Measurements from ENCODE around the gene ZNF146. TPM values are rescaled to one million over a fixed set of nuclear protein-coding genes. Genes with fewer than 3 reads are reported as not detected.
"Not testable (repeated sequence)": the region's sequence is repeated elsewhere in the genome, so short reads cannot be mapped to it uniquely, and the experiment has no call there.

ZNF146 gene
- 59.6 TPM for total RNA-seq (ENCODE audit: unreplicated experiment)
- long read RNA-seq, partial matches to known transcripts = 0 of 9 reads
- long read RNA-seq, other reads (novel, unspliced or antisense) = 6 of 9 reads

DNA sequence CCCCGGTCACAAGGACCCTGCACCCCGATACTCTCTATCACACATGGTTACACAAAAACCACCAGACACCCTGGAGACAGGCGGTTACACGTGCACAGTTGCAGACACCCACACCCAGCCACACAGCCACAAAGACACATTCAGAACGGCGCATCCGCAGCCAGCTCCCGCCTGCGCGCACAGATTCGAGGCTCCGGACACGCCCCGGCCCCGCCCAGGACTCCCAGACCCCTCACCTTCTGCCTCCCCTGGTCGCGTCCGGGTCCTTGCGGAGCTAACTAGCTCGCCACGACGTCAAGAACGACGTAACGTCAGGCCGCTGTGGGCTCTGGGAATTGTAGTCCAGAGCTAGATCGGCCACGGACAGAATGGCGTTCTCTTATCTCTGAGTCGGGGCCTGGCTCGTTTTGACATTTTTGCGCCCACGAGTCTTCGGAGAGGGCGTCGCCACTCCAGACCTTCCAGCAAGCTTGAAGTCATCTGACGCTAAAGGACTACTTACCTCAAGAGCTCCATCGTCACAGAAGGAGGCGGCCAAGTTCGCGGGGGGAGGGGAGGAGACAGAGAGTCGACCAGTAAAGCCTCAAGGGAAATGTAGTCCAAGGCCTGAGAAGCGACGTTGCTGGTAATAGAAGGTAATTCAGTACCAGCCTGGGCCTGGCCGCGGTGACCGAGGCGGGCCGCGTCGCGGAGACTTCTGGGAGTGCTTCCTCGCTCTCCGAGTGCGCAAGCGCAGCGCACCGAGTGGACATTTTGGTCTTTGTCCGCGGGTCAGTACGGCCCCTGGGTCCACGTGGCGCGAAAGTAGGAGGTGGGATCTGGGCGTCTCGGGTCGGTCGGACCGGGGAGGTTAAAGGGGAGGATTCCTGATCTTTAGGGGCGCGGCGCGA, at the start of gene ZNF146, which contains the start of gene ZNF565:
TSS of gene ZNF146 (plus strand) at position 721 of the 890 bp plus-strand sequence. CDS start 21,335 bp downstream, outside the sequence.
TSS of gene ZNF565 (minus strand) at position 280 of the 890 bp plus-strand sequence. CDS start 12,680 bp downstream, outside the sequence.
- Mint-ChIP-seq H3K4me3 (ENCODE audit: unreplicated experiment) (no peak within 1 kb of the TSS), H3K36me3 (ENCODE audit: unreplicated experiment) (no peaks in the 10 kb centered on the region), H3K27me3 (ENCODE audit: unreplicated experiment) (no peaks in the 10 kb centered on the region), H3K27ac (ENCODE audit: unreplicated experiment) (no peak within 1 kb of the TSS), H3K9me3 (ENCODE audit: unreplicated experiment) (no peaks in the 10 kb centered on the region), H3K4me1 (ENCODE audit: low read depth, unreplicated experiment) (peaks cover 8% of the 10 kb centered on the region)
- DNase-seq = peak; percentile 98
- TF ChIP-seq, protein P1, sequence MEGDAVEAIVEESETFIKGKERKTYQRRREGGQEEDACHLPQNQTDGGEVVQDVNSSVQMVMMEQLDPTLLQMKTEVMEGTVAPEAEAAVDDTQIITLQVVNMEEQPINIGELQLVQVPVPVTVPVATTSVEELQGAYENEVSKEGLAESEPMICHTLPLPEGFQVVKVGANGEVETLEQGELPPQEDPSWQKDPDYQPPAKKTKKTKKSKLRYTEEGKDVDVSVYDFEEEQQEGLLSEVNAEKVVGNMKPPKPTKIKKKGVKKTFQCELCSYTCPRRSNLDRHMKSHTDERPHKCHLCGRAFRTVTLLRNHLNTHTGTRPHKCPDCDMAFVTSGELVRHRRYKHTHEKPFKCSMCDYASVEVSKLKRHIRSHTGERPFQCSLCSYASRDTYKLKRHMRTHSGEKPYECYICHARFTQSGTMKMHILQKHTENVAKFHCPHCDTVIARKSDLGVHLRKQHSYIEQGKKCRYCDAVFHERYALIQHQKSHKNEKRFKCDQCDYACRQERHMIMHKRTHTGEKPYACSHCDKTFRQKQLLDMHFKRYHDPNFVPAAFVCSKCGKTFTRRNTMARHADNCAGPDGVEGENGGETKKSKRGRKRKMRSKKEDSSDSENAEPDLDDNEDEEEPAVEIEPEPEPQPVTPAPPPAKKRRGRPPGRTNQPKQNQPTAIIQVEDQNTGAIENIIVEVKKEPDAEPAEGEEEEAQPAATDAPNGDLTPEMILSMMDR (IDR thresholded peaks at IDR 0.05; ENCODE audit: partially characterized antibody, unreplicated experiment) = no peak

- Mint-ChIP-seq H3K36me3 (ENCODE audit: unreplicated experiment) (no peaks in the 10 kb centered on the region), H3K4me1 (ENCODE audit: low read depth, unreplicated experiment) (no peaks in the 10 kb centered on the region), H3K9me3 (ENCODE audit: unreplicated experiment) (peaks cover 2% of the 10 kb centered on the region), H3K4me3 (ENCODE audit: unreplicated experiment) (no peak overlapping the region), H3K27ac (ENCODE audit: unreplicated experiment) (no peak overlapping the region), H3K27me3 (ENCODE audit: unreplicated experiment) (no peaks in the 10 kb centered on the region)
- no peak for DNase-seq
- TF ChIP-seq, protein P1 (IDR thresholded peaks at IDR 0.05; ENCODE audit: partially characterized antibody, unreplicated experiment) = no peak
Observed at GRCh38 chr19:36169084-36169760, 45.7 kb upstream of the ZNF146 start.

DNA sequence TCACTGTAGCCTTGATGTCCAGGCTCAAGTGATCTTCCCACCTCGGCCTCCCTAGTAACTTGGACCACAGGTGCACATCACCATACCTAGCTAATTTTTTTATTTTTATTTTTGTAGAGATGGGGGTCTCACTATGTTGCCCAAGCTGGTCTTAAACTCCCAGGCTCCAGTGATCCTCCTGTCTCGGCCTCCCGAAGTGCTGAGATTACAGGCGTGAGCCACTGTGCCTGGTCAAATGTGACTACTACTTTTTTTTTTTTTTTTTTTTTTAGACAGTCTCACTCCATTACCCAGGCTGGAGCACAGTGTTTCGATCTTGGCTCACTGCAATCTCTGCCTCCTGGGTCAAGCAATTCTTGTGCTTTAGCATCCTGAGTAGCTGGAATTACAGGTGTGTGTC, 42.1 kb upstream of the ZNF146 start:
- peaks cover 2% of the 10 kb centered on the region for H3K27me3 Mint-ChIP-seq (ENCODE audit: unreplicated experiment)
- no peak for DNase-seq
- TF ChIP-seq, protein P1 (IDR thresholded peaks at IDR 0.05; ENCODE audit: partially characterized antibody, unreplicated experiment) = no peak
- peaks cover 4% of the 10 kb centered on the region for H3K36me3 Mint-ChIP-seq (ENCODE audit: unreplicated experiment)
- no peak overlapping the region for H3K27ac Mint-ChIP-seq (ENCODE audit: unreplicated experiment)
- H3K9me3 Mint-ChIP-seq (ENCODE audit: unreplicated experiment) = peaks cover 2% of the 10 kb centered on the region
- H3K4me1 Mint-ChIP-seq (ENCODE audit: low read depth, unreplicated experiment) = no peaks in the 10 kb centered on the region
- no peak overlapping the region for H3K4me3 Mint-ChIP-seq (ENCODE audit: unreplicated experiment)

DNA sequence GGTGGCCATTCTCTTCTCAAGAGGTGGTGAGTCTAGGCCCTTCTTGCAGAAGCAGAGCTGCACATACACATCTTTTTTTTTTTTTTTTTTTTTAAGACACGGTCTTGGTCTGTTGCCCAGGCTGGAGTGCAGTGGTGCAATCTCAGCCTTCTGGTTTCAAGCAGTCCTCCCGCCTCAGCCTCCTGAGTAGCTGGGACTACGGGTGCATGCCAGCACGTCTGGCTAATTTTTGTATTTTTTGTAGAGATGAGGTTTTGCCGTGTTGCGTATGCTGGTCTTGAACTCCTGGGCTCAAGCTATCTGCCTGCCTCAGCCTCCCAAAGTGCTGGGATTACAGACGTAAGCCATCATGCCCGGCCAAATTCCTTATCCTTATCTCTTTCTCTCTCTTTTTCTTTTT, 41.1 kb upstream of the ZNF146 start:
- H3K9me3 Mint-ChIP-seq (ENCODE audit: unreplicated experiment); H3K4me1 Mint-ChIP-seq (ENCODE audit: low read depth, unreplicated experiment); H3K36me3 Mint-ChIP-seq (ENCODE audit: unreplicated experiment); H3K27me3 Mint-ChIP-seq (ENCODE audit: unreplicated experiment); H3K4me3 Mint-ChIP-seq (ENCODE audit: unreplicated experiment); DNase-seq; H3K27ac Mint-ChIP-seq (ENCODE audit: unreplicated experiment): not testable (repeated sequence)

DNA sequence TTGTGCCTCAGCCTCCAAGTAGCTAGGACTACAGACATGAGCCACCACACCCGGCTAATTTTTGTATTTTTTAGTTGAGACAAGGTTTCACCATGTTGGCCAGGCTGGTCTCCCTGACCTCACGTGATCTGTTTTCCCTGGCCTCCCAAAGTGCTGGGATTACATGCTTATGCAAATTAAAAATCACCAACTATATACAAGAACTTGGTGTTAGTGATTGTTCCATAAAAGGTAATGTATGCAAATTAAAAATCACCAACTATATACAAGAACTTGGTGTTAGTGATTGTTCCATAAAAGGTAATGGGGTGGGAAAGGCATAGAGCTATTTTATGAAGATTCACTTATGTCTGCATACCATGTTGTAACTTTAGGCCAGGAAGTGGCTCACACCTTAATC, 35.8 kb upstream of the ZNF146 start:
- not testable (repeated sequence) for H3K36me3 Mint-ChIP-seq (ENCODE audit: unreplicated experiment)

More for the DNA sequence above, 35.8 kb upstream of the ZNF146 start:
- DNase-seq; H3K4me1 Mint-ChIP-seq (ENCODE audit: low read depth, unreplicated experiment); H3K27me3 Mint-ChIP-seq (ENCODE audit: unreplicated experiment); H3K9me3 Mint-ChIP-seq (ENCODE audit: unreplicated experiment); H3K4me3 Mint-ChIP-seq (ENCODE audit: unreplicated experiment); H3K27ac Mint-ChIP-seq (ENCODE audit: unreplicated experiment): not testable (repeated sequence)
